Upper lobe of left lung (tissue), 6 donors: ENCODE results near the gene C2orf42. TPM values are rescaled to one million over a fixed set of nuclear protein-coding genes. Genes with fewer than 3 reads are reported as not detected.

ENCODE experiments used
- ATAC-seq, 2 donors: fragments of 200-7000 bp; cut with Tn5 transposase; one replicate each; pipeline ENCODE4 v1.9.1; 2022; ENCODE audit warnings: mild to moderate bottlenecking in 2 of 2, moderate library complexity in 2 of 2; ENCODE audit not compliant: low FRiP score in 2 of 2
- DNase-seq, 2 donors: peaks; one replicate each; pipeline ENCODE4 v3.0.0-alpha.2; 2019 to 2020
- H3K27ac ChIP-seq, 4 donors: fragments of 200-600 bp; sonication (generic); one replicate each; pipeline ENCODE4 v1.5.1; 2016 to 2019
- H3K27me3 ChIP-seq, 4 donors: fragments of 200-600 bp; sonication (generic); one replicate each; pipeline ENCODE4 v1.5.1; 2017 to 2019
- H3K36me3 ChIP-seq, 4 donors: fragments of 200-600 bp; sonication (generic); one replicate each; pipeline ENCODE4 v1.5.1; 2016 to 2019
- H3K4me1 ChIP-seq, 4 donors: fragments of 200-600 bp; sonication (generic); one replicate each; pipeline ENCODE4 v1.5.1; 2018 to 2019
- H3K4me3 ChIP-seq, 4 donors: fragments of 200-600 bp; sonication (generic); one replicate each; pipeline ENCODE4 v1.5.1; 2017 to 2019; ENCODE audit warnings: mild to moderate bottlenecking in 2 of 4, moderate library complexity in 1 of 4
- H3K9me3 ChIP-seq, 4 donors: fragments of 200-600 bp; sonication (generic); one replicate each; pipeline ENCODE4 v1.5.1; 2018 to 2019
- EP300 ChIP-seq, 4 donors: sonication (generic); formaldehyde crosslinking; IDR thresholded peaks; one replicate each; pipeline ENCODE4 v1.5.1; 2017; ENCODE audit warnings: antibody characterized with exemption in 4 of 4, control low read depth in 2 of 4
- POLR2A ChIP-seq, 4 donors: fragments of 450-650 bp; IDR thresholded peaks; one replicate each; pipeline ENCODE4 v1.5.1; 2016 to 2017; ENCODE audit warnings: antibody characterized with exemption in 4 of 4, mild to moderate bottlenecking in 2 of 4
- POLR2AphosphoS5 ChIP-seq, 2 donors: sonication (generic); formaldehyde crosslinking; IDR thresholded peaks; one replicate each; pipeline ENCODE4 v1.5.1; 2017; ENCODE audit warnings: antibody characterized with exemption in 2 of 2
- WGBS, 2 donors: methylation state at CpG; one replicate each; pipeline ENCODE4 v1.1.5; 2017 to 2018; 5-methylcytosine and 5-hydroxymethylcytosine counted together
- total RNA-seq, 6 donors: library from RNA; depleted of rRNA in 4 of 6; stranded (reverse); fragments of >200 nt in 4 of 6; gene quantifications; one replicate each; pipeline versions ENCODE4 v1.1.0 to v1.2.1, GENCODE V29; 2016 to 2021
- TF ChIP-seq, protein P1 (sequence below), 6 experiments: fragments of 450-650 bp in 4 of 6; fragments of 200-600 bp in 2 of 6; sonication (generic) in 2 of 6; IDR thresholded peaks; one replicate each; pipeline ENCODE4 v1.5.1; 2016 to 2019; ENCODE audit warnings: antibody characterized with exemption in 6 of 6
- donor health status: DM: no; HTN: no; CAD: no; lungs with moderate emphysema.
- donor health status: DM: no; HTN: yes; CAD: no; lungs with severe emphysema.

Gene C2orf42
- total RNA-seq, 6 donors from 2014 or later, result 7.8 to 15.0 (median 12.4) TPM

DNA sequence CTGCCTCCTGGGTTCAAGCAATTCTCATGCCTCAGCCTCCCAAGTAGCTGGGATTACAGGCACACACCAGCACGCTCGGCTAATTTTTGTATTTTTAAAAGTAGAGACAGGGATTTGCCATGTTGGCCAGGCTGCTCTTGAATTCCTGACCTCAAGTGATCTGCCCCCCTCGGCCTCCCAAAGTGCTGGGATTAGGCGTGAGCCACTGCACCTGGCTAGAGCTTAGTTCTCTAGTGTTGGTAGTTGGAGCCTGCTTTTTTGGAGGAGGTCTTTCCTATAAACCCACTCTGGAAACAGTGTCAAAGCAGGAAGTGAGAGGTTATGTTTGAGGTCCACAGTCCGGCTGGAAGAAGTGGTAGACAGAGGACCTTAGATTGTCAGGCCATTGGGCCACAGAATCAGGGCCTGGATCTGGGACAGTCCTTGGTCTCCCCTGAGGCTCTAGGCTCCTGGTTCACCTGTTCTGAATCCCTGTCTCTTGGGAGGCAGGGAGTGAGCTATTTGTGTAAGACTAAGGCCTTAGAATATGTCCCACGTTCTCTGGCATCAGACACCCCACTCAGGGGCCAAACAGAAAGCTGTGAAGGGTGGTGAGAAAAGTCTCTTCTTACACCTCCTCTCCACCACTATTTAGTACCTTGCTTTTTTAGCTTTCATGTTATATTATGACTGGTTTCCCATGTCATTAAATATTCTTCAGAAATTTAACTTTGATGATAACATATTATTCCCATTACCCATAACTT lies 69.0 kb downstream of the C2orf42 start:
- Histone ChIP-seq H3K36me3 (no peaks in the 10 kb centered on the region), H3K27me3 (no peaks in the 10 kb centered on the region), H3K4me3 (no peak overlapping the region), H3K9me3 (no peaks in the 10 kb centered on the region), H3K27ac (peak overlapping the region in 3 of 4 donors; percentile 49 to 57 (median 57)), H3K4me1 (peaks cover 14 to 42% (median 20%) of the 10 kb centered on the region in 4 donors)
- 64 to 78% methylated on average over 6 of the region's 6 CpGs for WGBS, 2 donors
- DNase-seq (no peak), ATAC-seq (no peak)
- TF ChIP-seq EP300 (IDR thresholded peaks at IDR 0.05), result no peak
- no peak for TF ChIP-seq POLR2AphosphoS5 (IDR thresholded peaks at IDR 0.05)
- TF ChIP-seq POLR2A (IDR thresholded peaks at IDR 0.05), result no peak
- TF ChIP-seq, protein P1, sequence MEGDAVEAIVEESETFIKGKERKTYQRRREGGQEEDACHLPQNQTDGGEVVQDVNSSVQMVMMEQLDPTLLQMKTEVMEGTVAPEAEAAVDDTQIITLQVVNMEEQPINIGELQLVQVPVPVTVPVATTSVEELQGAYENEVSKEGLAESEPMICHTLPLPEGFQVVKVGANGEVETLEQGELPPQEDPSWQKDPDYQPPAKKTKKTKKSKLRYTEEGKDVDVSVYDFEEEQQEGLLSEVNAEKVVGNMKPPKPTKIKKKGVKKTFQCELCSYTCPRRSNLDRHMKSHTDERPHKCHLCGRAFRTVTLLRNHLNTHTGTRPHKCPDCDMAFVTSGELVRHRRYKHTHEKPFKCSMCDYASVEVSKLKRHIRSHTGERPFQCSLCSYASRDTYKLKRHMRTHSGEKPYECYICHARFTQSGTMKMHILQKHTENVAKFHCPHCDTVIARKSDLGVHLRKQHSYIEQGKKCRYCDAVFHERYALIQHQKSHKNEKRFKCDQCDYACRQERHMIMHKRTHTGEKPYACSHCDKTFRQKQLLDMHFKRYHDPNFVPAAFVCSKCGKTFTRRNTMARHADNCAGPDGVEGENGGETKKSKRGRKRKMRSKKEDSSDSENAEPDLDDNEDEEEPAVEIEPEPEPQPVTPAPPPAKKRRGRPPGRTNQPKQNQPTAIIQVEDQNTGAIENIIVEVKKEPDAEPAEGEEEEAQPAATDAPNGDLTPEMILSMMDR (IDR thresholded peaks at IDR 0.05), result no peak

DNA sequence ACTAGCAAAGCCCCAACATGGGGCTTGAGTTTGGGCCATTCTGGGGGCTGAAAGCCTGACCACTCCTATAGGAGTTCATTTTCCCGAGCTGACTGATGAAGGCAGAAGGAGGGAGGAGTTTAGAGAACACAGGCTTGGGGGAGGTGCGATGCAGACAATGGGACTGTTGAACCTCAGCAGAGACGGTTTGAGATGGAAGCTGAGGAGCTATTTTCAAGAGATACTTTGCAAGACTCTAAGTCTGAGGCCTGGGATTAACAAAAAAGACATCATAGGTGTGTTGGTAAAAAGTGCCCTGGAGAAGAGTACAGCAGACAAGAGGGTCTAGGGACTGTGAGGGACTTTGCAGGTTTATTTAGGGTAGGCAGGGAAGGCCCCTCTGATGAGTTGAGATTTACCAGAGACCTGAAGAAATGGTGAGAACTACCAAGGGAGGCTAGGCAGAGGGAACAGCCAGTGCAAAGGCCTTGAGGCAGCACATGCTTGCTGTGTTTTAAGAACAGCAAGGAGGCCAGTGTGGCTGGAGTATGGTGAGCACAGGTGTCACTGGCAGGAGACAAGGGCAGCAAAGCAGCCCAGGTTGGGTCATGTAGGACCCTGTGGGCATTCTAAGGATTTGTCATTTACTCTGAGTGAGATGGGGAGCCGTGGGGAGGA lies 71.9 kb downstream of the C2orf42 start:
- no peak for DNase-seq
- no peaks in the 10 kb centered on the region for H3K9me3 ChIP-seq

GRCh38 chr2:70116936-70117552 lies 73.8 kb downstream of the C2orf42 start:
- Histone ChIP-seq H3K4me1 (peaks cover 0 to 20% (median 3%) of the 10 kb centered on the region in 4 donors), H3K27me3 (no peaks in the 10 kb centered on the region), H3K27ac (no peak overlapping the region), H3K4me3 (no peak overlapping the region), H3K36me3 (no peaks in the 10 kb centered on the region), H3K9me3 (no peaks in the 10 kb centered on the region)
- no peak for ATAC-seq
- TF ChIP-seq, protein P1 (IDR thresholded peaks at IDR 0.05), result no peak
- TF ChIP-seq POLR2A (IDR thresholded peaks at IDR 0.05), result no peak
- no peak for TF ChIP-seq POLR2AphosphoS5 (IDR thresholded peaks at IDR 0.05)
- no peak for TF ChIP-seq EP300 (IDR thresholded peaks at IDR 0.05)
- DNase-seq, result no peak
- 81 to 86% methylated on average over 2 of the region's 2 CpGs for WGBS, 2 donors

More for the DNA sequence above, 71.9 kb downstream of the C2orf42 start:
- Histone ChIP-seq H3K4me1 (peaks cover 10 to 31% (median 15%) of the 10 kb centered on the region in 4 donors), H3K4me3 (no peak overlapping the region), H3K27ac (peak overlapping the region in 3 of 4 donors; percentile 13 to 59 (median 24)), H3K36me3 (no peaks in the 10 kb centered on the region), H3K27me3 (no peaks in the 10 kb centered on the region)
- no peak for ATAC-seq
- WGBS, 2 donors, result 47 to 50% methylated on average over 4 of the region's 4 CpGs
- no peak for TF ChIP-seq EP300 (IDR thresholded peaks at IDR 0.05)
- TF ChIP-seq, protein P1 (IDR thresholded peaks at IDR 0.05), result no peak
- TF ChIP-seq POLR2AphosphoS5 (IDR thresholded peaks at IDR 0.05), result no peak
- no peak for TF ChIP-seq POLR2A (IDR thresholded peaks at IDR 0.05)

- WGBS, 2 donors, result 51 to 61% methylated on average over 6 to 8 of the region's 8 CpGs
- peaks cover 0 to 30% (median 4%) of the 10 kb centered on the region in 4 donors for H3K4me1 ChIP-seq
- no peaks in the 10 kb centered on the region for H3K36me3 ChIP-seq
- H3K9me3 ChIP-seq, result no peaks in the 10 kb centered on the region
- ATAC-seq (no peak), DNase-seq (no peak)
- peak overlapping the region; percentile 17 to 75 (median 53) for H3K27ac ChIP-seq
- no peaks in the 10 kb centered on the region for H3K27me3 ChIP-seq
- TF ChIP-seq EP300 (IDR thresholded peaks at IDR 0.05), result no peak
- peak in 1 of 4 donors; percentile 17 for TF ChIP-seq POLR2A (IDR thresholded peaks at IDR 0.05)
- TF ChIP-seq POLR2AphosphoS5 (IDR thresholded peaks at IDR 0.05), result no peak
- TF ChIP-seq, protein P1 (IDR thresholded peaks at IDR 0.05), result no peak
- H3K4me3 ChIP-seq, result no peak overlapping the region
Measured at GRCh38 chr2:70115646-70116442, 75.0 kb downstream of the C2orf42 start.
